ENCODE data around the gene SERPINB7. TPM values are rescaled to one million over a fixed set of nuclear protein-coding genes. Genes with fewer than 3 reads are reported as not detected.

Gene SERPINB7
- total and polyA plus RNA-seq, 2 of the 4 experiments (the other 2 are of a cell fraction) = 79.9 to 100 TPM

- Histone ChIP-seq H2BK120ac (ENCODE audit: low read depth, low read length) (no peak overlapping the region), H3K27me3 (ENCODE audit: control insufficient read depth, insufficient read depth, low read length) (no peaks in the 10 kb centered on the region), H2AFZ (replicated peaks; ENCODE audit: low read length, poor library complexity) (no peak overlapping the region), H2BK5ac (ENCODE audit: low read depth, low read length, poor library complexity, severe bottlenecking) (no peak overlapping the region), H3K4me2 (ENCODE audit: low read depth, low read length) (no peak overlapping the region), H3K4ac (ENCODE audit: low read depth, low read length) (no peak overlapping the region), H3K79me1 (ENCODE audit: low read depth in 1 of 2, low read length in 2 of 2) (no peaks in the 10 kb centered on the region), H3K4me3 (ENCODE audit: insufficient read depth, low read depth, low read length) (no peak overlapping the region), H3K36me3 (ENCODE audit: control insufficient read depth, insufficient read depth, low read length) (no peaks in the 10 kb centered on the region), H4K8ac (ENCODE audit: low read depth in 2 of 2, low read length in 2 of 2) (no peak overlapping the region), H2BK15ac (ENCODE audit: low read depth, low read length) (no peak overlapping the region), H3K9me1 (ENCODE audit: insufficient read depth, low read length) (no peaks in the 10 kb centered on the region), H3K9ac (ENCODE audit: low read depth, low read length) (no peak overlapping the region), H3K9me3 (ENCODE audit: control insufficient read depth, insufficient read depth, low read length) (no peaks in the 10 kb centered on the region), H2AK9ac (replicated peaks; ENCODE audit: low read depth, low read length, poor library complexity) (no peak overlapping the region), H3K4me1 (ENCODE audit: control insufficient read depth, insufficient read depth, low read length) (no peaks in the 10 kb centered on the region), H3K18ac (ENCODE audit: low read depth, low read length) (no peak overlapping the region), H4K20me1 (ENCODE audit: insufficient read depth, low read length) (no peaks in the 10 kb centered on the region), H3K14ac (replicated peaks; ENCODE audit: low read depth, low read length) (no peak overlapping the region), H3K56ac (ENCODE audit: extremely low read depth, insufficient read depth, low read length) (no peak overlapping the region), H2AK5ac (ENCODE audit: low read depth, low read length) (no peak overlapping the region), H2BK20ac (ENCODE audit: low read depth, low read length) (no peak overlapping the region), H3K27ac (ENCODE audit: insufficient read depth, low read length) (no peak overlapping the region), H4K5ac (ENCODE audit: low read depth, low read length) (no peak overlapping the region), H3K23ac (ENCODE audit: low read depth, low read length) (no peak overlapping the region), H4K91ac (ENCODE audit: insufficient read depth, low read depth, low read length) (no peak overlapping the region)
- POLR2A ChIA-PET (ENCODE audit: unreplicated experiment) = no interaction called here
- CTCF ChIA-PET = no interaction called here
- no TSS peak for BruUV-seq (replicated peaks)
- ATAC-seq (ENCODE audit: low read depth) = no peak
- dilution Hi-C loops (cut with HindIII; ENCODE audit: low sequenced_read_pairs, unreplicated experiment) (no loop called here), in situ Hi-C loops (cut with MboI; ENCODE audit: low sequenced_read_pairs) (no loop called here), intact Hi-C loops (cut with micrococcal nuclease) (no loop called here)
- TF ChIP-seq ELK1 (IDR thresholded peaks at IDR 0.05; ENCODE audit: borderline replicate concordance, low read depth, low read length) = no peak
- no peak for TF ChIP-seq MXI1 (IDR thresholded peaks at IDR 0.05; ENCODE audit: borderline replicate concordance, low read depth, low read length)
- TF ChIP-seq FOS (IDR thresholded peaks at IDR 0.05; ENCODE audit: low read depth, low read length) = no peak
- no peak for TF ChIP-seq NFE2L2 (IDR thresholded peaks at IDR 0.05; ENCODE audit: low read depth, low read length)
- no peak for TF ChIP-seq MAFK (IDR thresholded peaks at IDR 0.05; ENCODE audit: low read depth, low read length)
- TF ChIP-seq CEBPB (IDR thresholded peaks at IDR 0.05; ENCODE audit: low read depth, low read length) = no peak
- no peak for TF ChIP-seq RFX5 (IDR thresholded peaks at IDR 0.05; ENCODE audit: low read depth, low read length)
- no peak for TF ChIP-seq CHD1 (IDR thresholded peaks at IDR 0.05; ENCODE audit: low read depth, low read length)
- TF ChIP-seq SMC3 (IDR thresholded peaks at IDR 0.05; ENCODE audit: low read depth, low read length) = no peak
- no peak for TF ChIP-seq USF2 (IDR thresholded peaks at IDR 0.05; ENCODE audit: low read depth, low read length)
- TF ChIP-seq RCOR1 (IDR thresholded peaks at IDR 0.05; ENCODE audit: insufficient replicate concordance, low read length) = no peak
- TF ChIP-seq RAD21 (IDR thresholded peaks at IDR 0.05; ENCODE audit: low read length) = no peak
- TF ChIP-seq MAZ (IDR thresholded peaks at IDR 0.05; ENCODE audit: borderline replicate concordance, low read depth, low read length) = no peak
- no peak for TF ChIP-seq CTCF (conservative IDR thresholded peaks at IDR 0.05; ENCODE audit: low read depth, low read length)
- no peak for TF ChIP-seq BHLHE40 (IDR thresholded peaks at IDR 0.05; ENCODE audit: low read depth, low read length)
- TF ChIP-seq POLR2A (IDR thresholded peaks at IDR 0.05; ENCODE audit: low read depth, low read length) = no peak
- no peak for DNase-seq
- no CpG with 5 or more reads among the region's 4 CpGs for WGBS, 2 experiments (ENCODE audit: extremely low coverage in 2 of 2, insufficient read length in 1 of 2)
Measured at GRCh38 chr18:63808125-63808524, 32.9 kb downstream of the SERPINB7 start.
